ENCODE data around the gene ACAA1. TPM values are rescaled to one million over a fixed set of nuclear protein-coding genes. Genes with fewer than 3 reads are reported as not detected.

Gene ACAA1
- total and polyA plus RNA-seq, 9 of the 15 experiments (the other 6 are each of a cell fraction or from before 2014, with no cell fraction given): 4.0 to 88.9 (median 57.2) TPM

- peak; percentile 83 for TF ChIP-seq REST (IDR thresholded peaks at IDR 0.05; ENCODE audit: borderline replicate concordance)
- TF ChIP-seq REST (CRISPR knock-in tag; IDR thresholded peaks at IDR 0.05; ENCODE audit: low read depth): no peak
- TF ChIP-seq ZNF165 (CRISPR knock-in tag; IDR thresholded peaks at IDR 0.05; ENCODE audit: borderline replicate concordance): no peak
- TF ChIP-seq PCBP1 (IDR thresholded peaks at IDR 0.05; ENCODE audit: low read depth, low read length, poor library complexity, severe bottlenecking): no peak
- 0 out of 2 replicates have a peak, but pooled peaks have one; percentile 15 for TF ChIP-seq MYC (IDR thresholded peaks at IDR 0.05; ENCODE audit: low read depth, low read length)
- TF ChIP-seq MYC (CRISPR knock-in tag; IDR thresholded peaks at IDR 0.05; ENCODE audit: borderline replicate concordance, low read depth): no peak
- 0 out of 2 replicates have a peak, but pooled peaks have one; percentile 8 for TF ChIP-seq EP300 (IDR thresholded peaks at IDR 0.05; ENCODE audit: low read length)
- no peak for TF ChIP-seq JUN (IDR thresholded peaks at IDR 0.05; ENCODE audit: borderline replicate concordance, low read depth, low read length)
- no peak for TF ChIP-seq JUN (CRISPR knock-in tag; IDR thresholded peaks at IDR 0.05; ENCODE audit: borderline replicate concordance)
- TF ChIP-seq UBTF (IDR thresholded peaks at IDR 0.05; ENCODE audit: borderline replicate concordance in 1 of 2, low read depth in 2 of 2, low read length in 2 of 2): 0 out of 4 replicates have a peak, but pooled peaks of 1 of the 2 experiments have one; percentile 19
These were observed 5.1 kb downstream of the ACAA1 start (continued) for GRCh38 chr3:38131621-38132369.

Data from K562 (cell line).